Stimulated activated CD4-positive, alpha-beta T cell treated with anti-CD3 and anti-CD28 coated beads, Interleukin-12 subunit alpha, Interleukin-12 subunit beta, amount 100 ng/mL, for 48 hours (primary cell): ENCODE results near the gene TAF4.
"Not testable (repeated sequence)": the region's sequence is repeated elsewhere in the genome, so short reads cannot be mapped to it uniquely, and the experiment has no call there.

Experiments used
- DNase-seq, 3 donors: peaks; one replicate each; pipeline ENCODE4 v3.0.0-alpha.2; 2020; ENCODE audit warnings: low read depth in 2 of 3, low spot score in 1 of 3

TAF4 gene

GRCh38 chr20:62056975-62057374, 8.7 kb downstream of the TAF4 start:
- no peak for DNase-seq

DNA sequence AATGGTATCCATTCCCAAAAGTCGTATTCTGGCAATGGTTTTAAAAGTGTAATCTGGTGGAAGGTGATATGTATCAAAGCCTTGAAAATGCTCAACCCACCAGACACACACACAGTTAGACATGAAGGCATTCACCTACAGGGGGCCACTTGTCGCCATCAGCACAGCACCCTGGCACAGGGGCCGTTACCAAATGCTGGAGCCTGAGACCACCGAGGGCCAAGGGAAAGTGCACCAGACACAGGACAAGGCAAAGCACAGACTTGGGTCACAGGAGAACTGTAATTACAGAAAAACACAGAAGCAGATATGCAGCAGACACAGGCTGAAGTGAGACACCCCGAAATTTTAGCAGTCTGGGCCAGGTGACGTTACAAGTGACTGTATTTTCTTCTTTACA, 9.3 kb downstream of the TAF4 start:
- no peak for DNase-seq

GRCh38 chr20:62055862-62056115, 9.9 kb downstream of the TAF4 start:
- not testable (repeated sequence) for DNase-seq

DNA sequence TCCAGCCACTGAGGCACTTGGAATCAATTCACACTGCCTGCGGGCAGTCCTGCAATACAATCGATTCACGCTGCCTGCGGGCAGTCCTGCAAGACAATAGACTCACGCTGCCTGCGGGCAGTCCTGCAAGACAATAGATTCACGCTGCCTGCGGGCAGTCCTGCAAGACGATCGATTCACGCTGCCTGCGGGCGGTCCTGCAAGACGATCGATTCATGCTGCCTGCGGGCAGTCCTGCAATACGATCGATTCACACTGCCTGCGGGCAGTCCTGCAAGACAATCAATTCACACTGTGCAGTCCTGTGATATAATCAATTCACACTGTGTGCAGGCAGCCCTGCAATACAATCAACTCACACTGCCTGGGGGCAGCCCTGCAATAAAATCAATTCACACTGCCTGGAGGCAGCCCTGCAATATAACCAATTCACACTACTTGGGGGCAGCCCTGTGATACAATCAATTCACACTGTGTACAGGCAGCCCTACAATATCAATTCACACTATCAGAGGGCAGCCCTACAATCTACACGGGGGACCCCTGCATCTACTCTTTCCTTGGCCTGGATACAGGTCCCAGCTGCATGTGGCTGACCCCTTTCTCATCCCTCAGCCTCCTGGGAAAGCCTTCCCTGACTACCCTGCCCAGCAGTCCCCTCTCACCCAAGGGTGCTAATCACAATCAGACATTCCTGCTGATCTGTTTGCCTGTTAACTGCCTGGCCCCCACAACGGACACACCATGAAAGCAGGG, 10.4 kb downstream of the TAF4 start:
- DNase-seq: no peak

- no peak for DNase-seq
Observed at GRCh38 chr20:62054451-62054953, 11.2 kb downstream of the TAF4 start.

DNA sequence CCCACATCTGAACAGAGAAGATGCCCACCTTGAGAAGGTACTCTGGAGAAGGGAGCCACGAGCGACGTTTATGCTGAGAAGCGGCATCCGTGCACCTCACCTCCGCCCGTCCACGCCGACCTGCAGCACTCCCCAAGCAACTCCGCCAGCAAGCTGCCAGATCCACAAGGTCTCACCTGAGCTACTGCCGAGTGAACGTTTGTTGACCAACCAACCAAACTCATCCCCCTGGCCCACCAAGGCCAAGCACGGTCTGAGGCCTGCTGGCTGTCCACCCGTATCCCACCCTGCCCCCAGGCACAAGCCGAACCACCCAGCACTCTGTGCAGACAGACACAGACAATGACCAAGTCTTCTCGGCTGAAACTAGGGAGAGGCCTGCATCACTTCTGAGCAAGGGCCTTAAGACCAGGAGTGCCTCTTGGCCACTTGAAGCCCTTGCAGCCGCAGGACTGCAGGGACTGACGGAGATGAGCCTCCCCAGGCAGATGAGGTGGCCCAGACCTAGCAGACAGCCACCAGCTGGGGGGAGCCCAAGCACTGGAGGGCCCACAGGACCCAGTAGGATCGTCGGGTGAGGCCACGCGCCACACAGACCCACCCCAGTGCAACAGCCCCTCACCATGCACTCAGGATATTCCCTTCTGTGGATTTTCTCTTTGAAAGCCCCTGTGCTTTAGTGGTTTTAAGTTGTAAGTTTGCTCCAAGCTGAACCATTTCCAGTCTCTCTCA, 12.1 kb downstream of the TAF4 start:
- no peak for DNase-seq

DNA sequence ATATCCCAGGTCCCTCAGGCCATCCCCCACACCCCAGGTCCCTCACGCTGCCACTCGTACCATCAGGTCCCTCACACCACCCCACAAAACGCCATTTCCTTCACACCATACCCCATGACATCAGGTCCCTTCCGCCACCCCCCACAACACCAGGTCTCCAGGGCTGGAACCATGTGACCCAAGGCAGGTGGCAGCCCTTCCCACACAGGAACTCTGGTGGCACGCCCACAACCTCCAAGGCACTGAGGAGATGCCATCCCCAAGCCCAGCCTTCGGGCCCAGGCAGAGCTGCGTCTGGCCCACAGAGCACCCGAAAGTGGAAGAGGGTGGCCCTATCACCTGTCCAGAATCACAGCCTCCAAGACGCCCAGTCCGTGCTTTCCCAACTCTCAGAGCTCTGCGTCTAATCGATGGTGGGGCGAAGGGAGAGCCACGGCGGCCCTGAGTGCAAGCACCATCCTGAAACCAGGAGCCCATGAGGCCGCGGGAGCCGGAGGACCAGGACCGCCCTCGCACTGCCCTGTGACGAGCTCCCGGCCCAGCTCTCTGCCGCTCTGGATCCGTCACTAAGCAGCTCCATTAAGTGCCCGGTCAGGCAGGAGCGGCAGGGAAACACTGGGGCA, 12.7 kb downstream of the TAF4 start:
- no peak for DNase-seq

GRCh38 chr20:62052336-62052841, 13.3 kb downstream of the TAF4 start:
- DNase-seq: no peak

DNA sequence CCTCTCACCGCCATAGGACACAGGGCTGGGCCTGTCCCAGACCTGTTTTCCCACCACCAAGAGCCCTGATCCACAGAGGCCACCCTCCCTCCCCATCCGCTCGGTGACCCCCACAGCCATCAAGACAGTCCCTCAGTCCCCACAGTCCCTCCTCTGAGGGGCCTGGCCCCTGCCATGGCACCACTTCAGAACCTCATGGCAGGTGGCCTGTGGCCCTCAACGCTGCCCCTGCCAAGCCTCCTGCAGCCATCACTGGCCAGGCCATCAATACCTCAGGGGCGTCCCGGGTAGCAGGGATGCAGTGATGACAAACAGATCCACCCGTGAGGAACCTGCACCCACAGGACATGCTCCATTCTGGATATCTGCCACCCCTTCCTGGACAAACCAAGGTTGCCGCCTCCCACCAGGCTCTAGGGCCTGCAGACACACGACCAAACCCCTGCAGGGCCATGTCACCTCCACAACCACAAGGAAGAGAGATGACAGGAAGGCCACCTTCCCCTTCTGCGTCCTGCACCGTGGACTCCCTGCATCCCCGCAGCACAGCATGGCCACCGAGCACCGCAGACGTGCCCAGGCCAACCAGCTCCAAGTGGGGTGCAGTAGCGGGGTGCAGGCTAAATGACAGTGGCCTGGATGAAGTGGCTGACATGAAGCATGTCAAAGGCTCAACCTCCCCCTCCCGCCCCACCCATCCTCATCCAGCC, 14.0 kb downstream of the TAF4 start:
- no peak for DNase-seq

DNA sequence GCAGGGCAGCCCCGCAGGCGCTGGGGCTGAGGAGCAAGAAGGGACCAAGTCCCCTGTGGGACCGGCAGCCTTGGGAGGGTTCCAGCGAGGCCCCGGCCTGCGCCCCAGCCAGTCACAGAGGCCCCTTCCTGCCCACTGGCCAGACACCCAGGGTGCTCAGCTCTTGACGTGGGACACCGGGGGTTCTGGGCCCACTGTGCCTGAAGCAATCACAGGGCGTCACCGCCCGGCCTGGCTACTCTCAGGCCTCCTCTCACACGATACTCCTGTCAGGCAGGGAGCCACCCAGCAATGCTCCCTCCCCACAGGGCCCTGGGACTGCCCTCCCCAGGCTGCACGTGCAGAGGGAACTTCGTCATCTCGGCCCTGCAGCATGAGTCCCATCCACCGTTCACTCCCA, 14.5 kb downstream of the TAF4 start:
- no peak for DNase-seq

- no peak for DNase-seq
Observed at GRCh38 chr20:62050166-62051120, 15.2 kb downstream of the TAF4 start.

GRCh38 chr20:62049342-62050165, 16.1 kb downstream of the TAF4 start:
- no peak for DNase-seq

GRCh38 chr20:62048821-62049291, 16.8 kb downstream of the TAF4 start:
- no peak for DNase-seq

- DNase-seq: no peak
Observed at GRCh38 chr20:62048346-62048761, 17.3 kb downstream of the TAF4 start.

GRCh38 chr20:62047666-62048345, 17.9 kb downstream of the TAF4 start:
- DNase-seq: no peak

DNA sequence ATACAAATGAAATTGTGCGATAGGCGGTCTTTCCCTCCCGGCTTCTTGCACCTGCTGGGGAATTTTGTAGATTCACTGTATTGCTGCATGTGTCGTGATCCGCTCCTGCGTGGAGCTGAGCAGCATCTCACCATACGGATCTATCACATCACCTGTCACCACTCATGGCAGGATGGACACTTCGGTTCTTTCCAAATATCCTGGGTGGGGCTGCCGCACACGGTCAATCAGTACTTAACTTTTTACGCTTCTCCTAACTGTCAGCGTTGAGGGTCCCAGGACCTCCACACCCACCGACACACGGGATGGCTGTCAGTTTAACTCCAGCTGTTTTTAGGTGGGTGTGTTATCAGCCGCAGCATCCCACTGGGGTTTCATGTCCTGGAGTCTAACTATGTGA, 19.2 kb downstream of the TAF4 start:
- no peak for DNase-seq

DNA sequence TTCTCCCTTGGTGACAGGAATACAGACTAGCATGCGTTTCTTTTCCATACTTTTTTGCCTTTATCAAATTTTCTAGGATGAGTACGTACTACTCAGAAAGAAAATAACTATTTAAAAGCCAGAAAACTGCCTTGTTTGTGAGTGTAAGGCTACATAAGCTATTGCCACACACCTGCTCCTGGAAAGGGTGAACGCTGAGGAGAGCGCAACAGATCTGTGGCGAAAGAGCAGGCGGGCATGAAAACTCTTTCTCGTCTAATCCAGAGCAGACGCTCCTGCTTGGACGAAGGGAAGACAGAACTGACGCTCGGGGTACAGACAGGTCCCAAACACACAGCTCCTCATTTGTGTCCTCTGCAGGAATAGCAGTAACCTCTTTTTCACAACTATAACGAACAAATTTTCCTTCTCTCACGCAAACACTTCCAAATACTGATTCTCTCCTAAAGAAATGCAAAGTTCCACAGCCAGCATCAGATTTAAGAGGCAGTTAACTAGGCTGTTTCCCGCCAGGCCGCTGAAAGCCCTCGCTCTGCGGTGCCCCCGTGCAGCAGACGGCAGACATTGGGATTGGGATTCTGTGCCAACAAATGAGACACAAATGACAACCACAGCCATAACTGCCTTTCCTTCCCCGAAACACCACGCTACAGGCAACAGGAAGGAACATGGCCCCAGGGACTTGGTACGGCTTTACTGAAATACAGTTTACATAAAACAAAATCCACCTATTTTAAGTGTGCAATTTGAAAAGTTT, 20.0 kb downstream of the TAF4 start:
- no peak for DNase-seq

DNA sequence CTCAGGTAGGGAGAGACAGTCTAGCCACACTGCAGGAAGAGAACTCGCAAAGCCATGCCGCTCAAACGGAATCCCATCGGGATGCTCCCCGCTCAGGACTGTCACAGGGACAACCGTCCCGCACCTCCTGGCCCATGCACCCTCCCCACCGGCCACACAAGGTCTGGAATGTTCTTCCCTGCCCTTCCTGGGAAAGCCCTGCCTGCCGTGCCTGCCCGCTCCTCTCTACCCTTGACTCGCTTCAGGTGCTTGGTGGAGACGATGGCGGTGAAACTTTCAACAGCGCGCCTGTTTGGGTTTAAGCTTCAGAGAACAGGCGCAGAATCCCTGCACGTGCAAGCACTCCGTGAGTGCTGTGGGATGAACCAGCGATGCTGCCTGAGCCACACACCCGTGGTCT, 20.6 kb downstream of the TAF4 start:
- DNase-seq: no peak
